Suprapubic skin (tissue), 4 donors: ENCODE measurements around the gene FCRL3.

Experiments used
- EP300 ChIP-seq: sonication (generic); formaldehyde crosslinking; IDR thresholded peaks from one replicate; pipeline ENCODE4 v1.6.1; 2017; ENCODE audit warnings: antibody characterized with exemption
- POLR2A ChIP-seq, 2 donors: fragments of 450-650 bp; IDR thresholded peaks; one replicate each; pipeline ENCODE4 v1.6.1; 2017; ENCODE audit warnings: antibody characterized with exemption in 2 of 2, mild to moderate bottlenecking in 2 of 2, moderate library complexity in 2 of 2
- POLR2AphosphoS5 ChIP-seq, 3 donors: sonication (generic); formaldehyde crosslinking; IDR thresholded peaks; one replicate each; pipeline ENCODE4 v1.6.1; 2017; ENCODE audit warnings: antibody characterized with exemption in 3 of 3
- TF ChIP-seq, protein P1 (sequence below), 2 donors: fragments of 200-600 bp in 1 of 2; fragments of 450-650 bp in 1 of 2; sonication (generic) in 1 of 2; IDR thresholded peaks; one replicate each; pipeline ENCODE4 v1.5.1; 2016 to 2019; ENCODE audit warnings: antibody characterized with exemption in 2 of 2, mild to moderate bottlenecking in 1 of 2, moderate library complexity in 1 of 2

DNA sequence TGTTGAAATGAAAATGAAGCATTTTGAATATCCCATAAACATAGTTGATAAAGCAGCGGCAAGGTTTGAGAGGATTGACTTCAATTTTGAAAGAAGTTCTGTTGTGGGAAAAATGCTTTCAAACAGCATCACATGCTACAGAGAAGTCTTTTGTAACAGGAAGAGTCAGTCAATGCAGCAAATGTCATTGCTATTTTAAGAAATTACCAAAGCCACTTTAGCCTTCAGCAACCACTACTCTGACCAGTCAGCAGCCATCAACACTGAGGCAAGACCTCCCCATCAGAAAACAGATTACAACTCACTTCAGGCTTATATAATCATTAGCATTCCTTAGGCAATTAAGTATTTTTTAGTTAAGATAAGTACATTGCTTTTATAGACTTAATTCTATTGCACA, 33.8 kb upstream of the FCRL3 start:
- TF ChIP-seq, protein P1, sequence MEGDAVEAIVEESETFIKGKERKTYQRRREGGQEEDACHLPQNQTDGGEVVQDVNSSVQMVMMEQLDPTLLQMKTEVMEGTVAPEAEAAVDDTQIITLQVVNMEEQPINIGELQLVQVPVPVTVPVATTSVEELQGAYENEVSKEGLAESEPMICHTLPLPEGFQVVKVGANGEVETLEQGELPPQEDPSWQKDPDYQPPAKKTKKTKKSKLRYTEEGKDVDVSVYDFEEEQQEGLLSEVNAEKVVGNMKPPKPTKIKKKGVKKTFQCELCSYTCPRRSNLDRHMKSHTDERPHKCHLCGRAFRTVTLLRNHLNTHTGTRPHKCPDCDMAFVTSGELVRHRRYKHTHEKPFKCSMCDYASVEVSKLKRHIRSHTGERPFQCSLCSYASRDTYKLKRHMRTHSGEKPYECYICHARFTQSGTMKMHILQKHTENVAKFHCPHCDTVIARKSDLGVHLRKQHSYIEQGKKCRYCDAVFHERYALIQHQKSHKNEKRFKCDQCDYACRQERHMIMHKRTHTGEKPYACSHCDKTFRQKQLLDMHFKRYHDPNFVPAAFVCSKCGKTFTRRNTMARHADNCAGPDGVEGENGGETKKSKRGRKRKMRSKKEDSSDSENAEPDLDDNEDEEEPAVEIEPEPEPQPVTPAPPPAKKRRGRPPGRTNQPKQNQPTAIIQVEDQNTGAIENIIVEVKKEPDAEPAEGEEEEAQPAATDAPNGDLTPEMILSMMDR (IDR thresholded peaks at IDR 0.05) = no peak
- no peak for TF ChIP-seq EP300
- no peak for TF ChIP-seq POLR2A (IDR thresholded peaks at IDR 0.05)
- TF ChIP-seq POLR2AphosphoS5 (IDR thresholded peaks at IDR 0.05) = no peak
